ENCODE results near the gene CCDC40.
A peak's percentile ranks its signal among the peaks of the same experiment; 100 is the strongest.

Gene CCDC40

GRCh38 chr17:80008383-80008840 is 28.0 kb upstream of the CCDC40 start:
- H3K9me3 Mint-ChIP-seq, result no peaks in the 10 kb centered on the region
- ATAC-seq, result peak; percentile 84
- peaks cover 18% of the 10 kb centered on the region for H3K4me1 Mint-ChIP-seq
- H3K4me3 Mint-ChIP-seq, result no peak overlapping the region
- no peak overlapping the region for H3K27ac Mint-ChIP-seq
- no peaks in the 10 kb centered on the region for H3K36me3 Mint-ChIP-seq
- DNase-seq (ENCODE audit: low spot score in 2 of 2), result peak; percentile 78 to 89

- no peaks in the 10 kb centered on the region for H3K36me3 Mint-ChIP-seq
- no peak overlapping the region for H3K27ac Mint-ChIP-seq
- ATAC-seq, result no peak
- H3K4me1 Mint-ChIP-seq, result peaks cover 18% of the 10 kb centered on the region
- H3K9me3 Mint-ChIP-seq, result no peaks in the 10 kb centered on the region
- H3K4me3 Mint-ChIP-seq, result no peak overlapping the region
- no peak for DNase-seq (ENCODE audit: low spot score in 2 of 2)
These were observed 27.6 kb upstream of the CCDC40 start for GRCh38 chr17:80008848-80009247.

DNA sequence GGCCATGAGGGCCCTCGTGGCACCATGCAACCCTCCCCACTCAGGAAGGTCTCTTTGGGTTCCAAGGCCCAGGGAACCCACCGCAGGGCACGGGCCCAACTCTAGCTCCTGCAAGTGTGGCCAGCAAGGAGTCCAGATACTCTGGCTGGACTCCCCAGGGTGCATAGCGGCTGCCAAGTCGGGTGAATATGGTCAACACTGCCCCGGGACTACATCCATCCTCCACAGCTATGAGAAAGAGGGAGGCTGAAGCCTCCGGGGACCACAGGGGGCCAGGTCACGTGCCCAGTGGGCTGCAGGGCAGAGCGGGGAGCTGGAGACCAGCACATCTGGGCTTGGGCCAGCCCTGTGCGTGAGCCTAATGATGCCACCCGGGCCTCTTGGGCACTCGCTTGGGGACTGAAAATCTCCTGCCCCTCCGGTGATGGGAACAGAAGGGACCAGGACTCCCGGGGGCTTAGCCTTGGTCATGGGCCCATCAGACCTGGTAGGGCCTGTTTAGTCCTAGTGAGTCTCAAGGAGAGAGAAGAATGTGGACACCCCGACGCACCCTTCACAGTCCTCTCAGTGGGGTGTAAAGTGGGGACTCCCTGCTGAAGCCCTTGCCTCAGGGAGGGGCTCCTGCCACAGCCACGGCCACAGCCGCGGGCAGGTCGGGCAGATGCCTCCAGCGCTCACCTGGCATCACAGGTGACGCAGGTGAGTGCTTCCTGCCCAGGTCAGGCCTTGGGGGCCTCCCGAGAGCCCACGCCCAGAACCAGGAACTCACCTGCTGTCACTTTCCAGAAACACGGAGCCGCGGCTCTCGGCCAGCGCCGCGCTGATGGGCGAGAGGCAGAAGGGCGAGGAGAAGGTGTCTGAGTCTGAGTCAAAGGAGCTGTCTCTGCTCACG is 26.8 kb upstream of the CCDC40 start:
- DNase-seq (ENCODE audit: low spot score in 2 of 2) (no peak), ATAC-seq (no peak)
- Mint-ChIP-seq H3K27ac (no peak overlapping the region), H3K9me3 (no peaks in the 10 kb centered on the region), H3K4me1 (peaks cover 18% of the 10 kb centered on the region), H3K36me3 (no peaks in the 10 kb centered on the region), H3K4me3 (no peak overlapping the region)

DNA sequence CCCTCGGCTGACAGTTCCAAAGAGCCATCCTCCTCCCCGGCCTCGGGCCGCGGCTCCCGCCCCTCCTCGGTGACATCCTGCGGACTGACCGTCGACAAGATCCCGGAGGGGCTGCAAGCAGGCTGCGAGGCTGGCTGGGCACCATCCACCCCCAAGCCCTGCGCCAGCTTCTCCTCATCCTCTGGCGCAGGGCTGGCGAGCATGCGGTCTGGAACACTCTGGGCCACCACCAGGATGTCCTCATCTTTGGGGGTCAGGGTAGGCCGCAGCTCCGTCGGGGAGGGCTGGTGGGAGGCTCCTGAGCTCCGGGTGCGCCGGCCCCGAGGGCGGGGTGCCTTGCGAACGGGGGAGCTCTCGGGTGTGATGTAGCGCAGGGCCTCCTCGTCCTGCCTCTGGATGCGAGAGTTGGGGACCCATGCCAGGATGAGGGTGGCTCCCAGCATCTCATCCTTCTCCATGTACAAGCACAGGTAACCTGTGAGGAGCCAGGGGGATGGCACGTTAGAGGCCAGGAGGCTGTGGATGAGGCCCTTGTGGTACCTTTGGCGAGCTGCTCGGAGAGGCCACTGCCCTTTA is 26.1 kb upstream of the CCDC40 start:
- Mint-ChIP-seq H3K36me3 (no peaks in the 10 kb centered on the region), H3K4me3 (no peak overlapping the region)

GRCh38 chr17:80011989-80012555 is 24.4 kb upstream of the CCDC40 start:
- ATAC-seq (no peak), DNase-seq (ENCODE audit: low spot score in 2 of 2) (no peak)
- Mint-ChIP-seq H3K4me1 (peaks cover 7% of the 10 kb centered on the region), H3K36me3 (no peaks in the 10 kb centered on the region), H3K9me3 (no peaks in the 10 kb centered on the region), H3K27ac (no peak overlapping the region), H3K4me3 (no peak overlapping the region)

More for the DNA sequence above, 26.1 kb upstream of the CCDC40 start:
- Mint-ChIP-seq H3K27ac (no peak overlapping the region), H3K4me1 (peaks cover 18% of the 10 kb centered on the region), H3K9me3 (no peaks in the 10 kb centered on the region)
- ATAC-seq (no peak), DNase-seq (ENCODE audit: low spot score in 2 of 2) (no peak)

- Mint-ChIP-seq H3K36me3 (no peaks in the 10 kb centered on the region), H3K9me3 (no peaks in the 10 kb centered on the region), H3K4me1 (peaks cover 7% of the 10 kb centered on the region), H3K4me3 (no peak overlapping the region), H3K27ac (no peak overlapping the region)
- ATAC-seq (no peak), DNase-seq (ENCODE audit: low spot score in 2 of 2) (no peak)
These were observed 23.4 kb upstream of the CCDC40 start for GRCh38 chr17:80012765-80013741.

DNA sequence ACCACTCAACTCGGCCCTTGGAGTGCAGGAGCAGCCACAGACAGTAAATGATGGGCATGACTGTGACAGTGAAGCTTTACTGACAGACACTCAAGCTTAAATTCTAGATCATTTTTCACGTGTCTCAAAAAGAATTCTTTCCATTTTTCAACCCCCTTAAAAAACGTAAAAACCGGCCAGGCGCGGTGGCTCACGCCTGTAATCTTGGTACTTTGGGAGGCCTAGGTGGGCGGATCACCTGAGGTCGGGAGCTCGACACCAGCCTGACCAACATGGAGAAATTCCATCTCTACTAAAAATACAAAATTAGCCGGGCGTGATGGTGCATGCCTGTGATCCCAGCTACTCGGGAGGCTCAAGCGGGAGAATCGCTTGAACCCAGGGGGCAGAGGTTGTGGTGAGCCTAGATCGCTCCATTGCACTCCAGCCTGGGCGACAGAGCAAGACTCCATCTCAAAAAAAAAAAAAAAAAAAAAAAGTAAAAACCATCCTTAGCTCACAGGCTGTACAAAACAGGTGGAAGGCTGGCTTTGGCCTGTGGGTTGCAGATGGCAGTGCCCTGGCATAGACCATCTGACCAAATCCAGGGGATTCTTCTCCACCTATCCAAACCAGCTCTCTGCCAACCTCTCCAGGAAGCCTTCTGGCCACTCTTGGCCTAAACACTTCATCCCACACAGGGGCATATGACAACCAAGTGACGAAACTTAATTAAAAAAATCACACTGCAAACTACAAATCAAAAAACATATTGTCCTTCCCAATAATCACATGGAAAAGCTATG is 19.0 kb upstream of the CCDC40 start:
- no peak for ATAC-seq
- H3K27ac Mint-ChIP-seq, result peak overlapping the region; percentile 27
- H3K36me3 Mint-ChIP-seq, result no peaks in the 10 kb centered on the region
- H3K4me1 Mint-ChIP-seq, result no peaks in the 10 kb centered on the region
- H3K9me3 Mint-ChIP-seq, result no peaks in the 10 kb centered on the region
- no peak overlapping the region for H3K4me3 Mint-ChIP-seq
- no peak for DNase-seq (ENCODE audit: low spot score in 2 of 2)

- H3K27ac Mint-ChIP-seq, result no peak overlapping the region
- no peaks in the 10 kb centered on the region for H3K4me1 Mint-ChIP-seq
- H3K9me3 Mint-ChIP-seq, result no peaks in the 10 kb centered on the region
- no peaks in the 10 kb centered on the region for H3K36me3 Mint-ChIP-seq
- ATAC-seq (no peak), DNase-seq (ENCODE audit: low spot score in 2 of 2) (no peak)
- no peak overlapping the region for H3K4me3 Mint-ChIP-seq
These were observed 17.4 kb upstream of the CCDC40 start for GRCh38 chr17:80018917-80019651.

DNA sequence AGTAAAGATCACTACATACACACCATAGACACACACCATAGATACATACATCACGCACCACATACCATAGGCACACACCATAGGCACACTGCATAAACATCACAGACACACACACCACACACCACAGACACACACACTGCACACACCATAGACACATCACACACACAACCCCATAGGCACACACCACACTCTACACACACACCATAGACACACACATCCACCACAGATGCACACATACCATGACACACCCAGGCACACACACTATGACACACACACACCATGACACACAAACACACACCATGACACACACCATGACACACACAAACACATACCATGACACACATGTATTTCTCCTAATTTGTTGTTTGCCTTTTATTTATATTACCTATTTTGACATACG is 14.8 kb upstream of the CCDC40 start:
- H3K27ac Mint-ChIP-seq, result no peak overlapping the region
- H3K4me1 Mint-ChIP-seq, result no peaks in the 10 kb centered on the region

DNA sequence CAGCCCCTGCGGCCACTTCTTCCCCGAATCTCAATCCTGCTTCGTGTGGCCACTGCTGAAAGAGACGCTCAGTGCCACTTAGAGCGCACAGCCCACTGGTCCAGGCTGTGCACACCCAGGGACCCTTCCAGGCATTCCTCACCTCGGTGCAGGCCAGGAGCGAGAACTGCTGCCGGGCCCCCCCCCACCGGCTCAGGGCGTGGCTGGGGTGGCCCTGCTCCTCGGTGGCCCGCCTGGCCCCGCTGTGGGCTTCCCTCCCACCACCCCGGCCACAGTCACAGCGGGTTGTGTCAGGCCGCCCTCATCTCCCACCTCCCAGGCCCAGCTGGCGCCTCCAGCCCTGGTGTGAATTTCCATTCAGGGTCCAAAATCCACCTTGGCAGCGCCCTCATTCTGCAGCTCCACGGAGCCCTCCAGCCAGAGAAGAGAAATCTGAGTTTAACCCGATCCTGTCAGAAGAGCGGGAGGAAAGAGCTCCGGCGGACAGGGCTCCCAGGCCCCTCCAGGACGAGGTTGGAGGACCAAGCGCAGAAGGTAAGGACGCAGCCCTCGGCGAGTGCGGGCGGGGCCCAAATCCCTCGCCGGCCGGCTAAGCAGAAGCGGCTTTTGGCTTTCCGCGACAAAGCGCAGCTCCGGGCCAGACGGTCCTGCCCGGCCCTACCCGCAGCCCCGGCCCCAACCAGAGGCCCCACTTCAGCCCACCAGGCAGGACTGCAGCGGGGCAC is 12.8 kb upstream of the CCDC40 start:
- ATAC-seq, result no peak
- H3K36me3 Mint-ChIP-seq, result no peaks in the 10 kb centered on the region
- H3K9me3 Mint-ChIP-seq, result no peaks in the 10 kb centered on the region
- no peak for DNase-seq (ENCODE audit: low spot score in 2 of 2)
- no peak overlapping the region for H3K4me3 Mint-ChIP-seq
- H3K27ac Mint-ChIP-seq, result no peak overlapping the region
- no peaks in the 10 kb centered on the region for H3K4me1 Mint-ChIP-seq

More for the DNA sequence above, 14.8 kb upstream of the CCDC40 start:
- Mint-ChIP-seq H3K36me3 (no peaks in the 10 kb centered on the region), H3K9me3 (no peaks in the 10 kb centered on the region), H3K4me3 (no peak overlapping the region)
- ATAC-seq, result peak; percentile 21
- DNase-seq (ENCODE audit: low spot score in 2 of 2), result no peak

DNA sequence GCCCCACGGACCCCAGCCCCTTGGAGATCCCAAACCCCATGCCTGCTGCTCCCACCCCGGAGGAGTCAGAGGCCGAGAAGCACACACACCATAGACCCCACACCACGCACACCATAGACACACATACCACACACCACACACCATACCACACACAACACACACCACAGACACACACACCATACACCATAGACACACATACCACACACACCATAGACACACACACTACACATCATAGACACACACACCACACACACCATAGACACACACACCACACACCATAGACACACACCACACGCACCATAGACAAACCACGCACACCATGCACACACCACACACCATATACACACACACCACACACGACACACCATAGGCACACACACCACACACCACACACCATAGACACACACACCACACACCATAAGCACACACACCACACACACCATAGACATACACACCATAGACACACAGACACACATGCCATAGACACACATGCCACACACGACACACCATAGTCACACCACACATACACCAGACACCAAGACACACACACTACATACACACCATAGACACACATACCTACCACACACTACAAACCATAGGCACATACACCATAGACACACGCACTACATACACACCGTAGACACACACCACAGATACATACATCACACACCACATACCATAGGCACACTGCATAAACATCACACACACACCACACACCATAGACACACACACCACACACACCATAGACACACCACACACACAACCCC is 12.1 kb upstream of the CCDC40 start:
- Mint-ChIP-seq H3K4me1 (no peaks in the 10 kb centered on the region), H3K4me3 (no peak overlapping the region), H3K27ac (no peak overlapping the region), H3K36me3 (no peaks in the 10 kb centered on the region), H3K9me3 (no peaks in the 10 kb centered on the region)
- ATAC-seq (peak; percentile 37), DNase-seq (ENCODE audit: low spot score in 2 of 2) (no peak)

GRCh38 chr17:80025140-80025539 is 11.3 kb upstream of the CCDC40 start:
- Mint-ChIP-seq H3K4me3 (no peak overlapping the region), H3K36me3 (no peaks in the 10 kb centered on the region), H3K27ac (no peak overlapping the region), H3K4me1 (no peaks in the 10 kb centered on the region), H3K9me3 (no peaks in the 10 kb centered on the region)
- DNase-seq (ENCODE audit: low spot score in 2 of 2) (no peak), ATAC-seq (no peak)

GRCh38 chr17:80025796-80026195 is 10.6 kb upstream of the CCDC40 start:
- no peaks in the 10 kb centered on the region for H3K4me1 Mint-ChIP-seq
- H3K27ac Mint-ChIP-seq, result no peak overlapping the region
- H3K36me3 Mint-ChIP-seq, result no peaks in the 10 kb centered on the region
- ATAC-seq (no peak), DNase-seq (ENCODE audit: low spot score in 2 of 2) (no peak)
- H3K9me3 Mint-ChIP-seq, result no peaks in the 10 kb centered on the region
- no peak overlapping the region for H3K4me3 Mint-ChIP-seq

All from stimulated activated effector memory CD8-positive, alpha-beta T cell treated with anti-CD3 and anti-CD28 coated beads, Interleukin-12 subunit alpha, Interleukin-12 subunit beta, amount 100 ng/mL, for 72 hours (primary cell).